KMS-11 (cell line): ENCODE data around the gene NMUR1.

ENCODE experiments used
- H2AFZ ChIP-seq: fragments of 200-600 bp; sonication (generic); 2 replicates; pipeline ENCODE4 v1.6.1; 2016; ENCODE audit warnings: antibody characterized with exemption, mixed run types, low read depth
- H3K27ac ChIP-seq: fragments of 200-600 bp; sonication (generic); 2 replicates; pipeline ENCODE4 v1.6.1; 2016; ENCODE audit warnings: mild to moderate bottlenecking, mixed run types
- H3K27me3 ChIP-seq: fragments of 200-600 bp; sonication (generic); 2 replicates; pipeline ENCODE4 v1.6.1; 2017; ENCODE audit warnings: mild to moderate bottlenecking, low read depth, mixed run types, moderate library complexity; ENCODE audit not compliant: insufficient read depth
- H3K36me3 ChIP-seq: fragments of 200-600 bp; sonication (generic); 2 replicates; pipeline ENCODE4 v1.6.1; 2017; ENCODE audit warnings: mild to moderate bottlenecking, mixed run types; ENCODE audit not compliant: insufficient read depth
- H3K4me1 ChIP-seq: fragments of 200-600 bp; sonication (generic); 2 replicates; pipeline ENCODE4 v1.6.1; 2016; ENCODE audit warnings: mild to moderate bottlenecking, low read depth, mixed run types; ENCODE audit not compliant: poor library complexity, severe bottlenecking
- H3K4me2 ChIP-seq: fragments of 200-600 bp; sonication (generic); 2 replicates; pipeline ENCODE4 v1.7.0; 2016; ENCODE audit warnings: mild to moderate bottlenecking, mixed run types
- H3K4me3 ChIP-seq: fragments of 200-600 bp; sonication (generic); IDR thresholded peaks from 2 replicates; pipeline ENCODE4 v1.6.1; 2017; ENCODE audit warnings: low read depth, low read length, mixed read lengths; ENCODE audit not compliant: insufficient read depth
- H3K79me2 ChIP-seq: fragments of 200-600 bp; sonication (generic); 2 replicates; pipeline ENCODE4 v1.6.1; 2016; ENCODE audit warnings: low read depth, mixed run types; ENCODE audit not compliant: insufficient read depth
- H3K9ac ChIP-seq: fragments of 200-600 bp; sonication (generic); 2 replicates; pipeline ENCODE4 v1.6.1; 2016; ENCODE audit warnings: mild to moderate bottlenecking, mixed run types
- H4K20me1 ChIP-seq: fragments of 200-600 bp; sonication (generic); 2 replicates; pipeline ENCODE4 v1.6.1; 2016; ENCODE audit warnings: mild to moderate bottlenecking, mixed run types; ENCODE audit not compliant: insufficient read depth
- TF ChIP-seq, protein P1 (sequence below): fragments of 200-600 bp; sonication (generic); conservative IDR thresholded peaks from 2 replicates; pipeline ENCODE4 v1.6.1; 2017; ENCODE audit warnings: low read depth, mild to moderate bottlenecking, antibody characterized with exemption, low read length, moderate library complexity, mixed read lengths

NMUR1 gene

DNA sequence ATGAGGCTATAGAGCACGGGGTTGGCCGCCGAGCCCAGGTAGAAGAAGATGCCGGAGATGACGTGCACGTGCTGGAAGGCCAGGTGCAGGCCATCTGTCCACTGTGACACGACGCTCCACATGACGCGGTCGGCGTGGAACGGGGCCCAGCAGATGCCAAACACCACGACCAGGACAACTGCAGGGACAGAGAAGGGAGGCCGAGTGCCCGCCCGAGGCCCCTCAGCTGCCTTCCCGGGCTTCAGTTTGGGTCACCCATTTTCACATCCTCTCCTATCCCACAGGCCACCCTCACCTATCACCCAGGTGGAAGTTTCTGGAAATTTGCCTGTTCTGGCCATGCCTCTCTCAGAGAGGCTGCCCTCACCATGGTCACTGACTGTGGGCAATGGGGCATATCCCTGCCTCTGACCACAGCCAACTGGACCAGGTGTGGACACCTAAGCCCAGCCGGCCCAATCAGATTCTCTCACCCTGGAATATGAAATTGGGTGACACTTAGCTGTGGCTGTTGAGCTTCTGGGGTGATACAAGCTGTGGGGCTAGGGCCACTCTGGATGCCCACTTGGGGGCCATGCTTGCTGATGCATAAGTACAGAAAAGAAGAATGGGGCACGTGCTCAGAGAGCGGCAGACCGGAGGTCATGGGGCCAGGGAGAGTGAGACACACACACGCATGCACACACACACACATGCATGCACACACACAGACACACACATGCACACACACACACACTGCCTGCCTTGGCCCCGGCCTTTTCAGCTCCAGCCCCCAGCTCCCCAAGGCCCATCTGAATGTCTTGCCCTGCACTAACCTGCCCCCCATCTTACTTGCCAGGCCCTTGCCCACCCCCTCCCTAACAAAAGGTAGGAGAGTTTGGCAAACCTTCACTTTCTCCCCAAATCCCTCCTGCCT is 4.7 kb downstream of the NMUR1 start:
- Histone ChIP-seq H3K27me3 (peaks cover 14% of the 10 kb centered on the region; the same call in 1 of the 2 replicates), H3K9ac (no peak overlapping the region), H3K4me2 (no peak overlapping the region), H3K27ac (no peak overlapping the region), H3K36me3 (no peaks in the 10 kb centered on the region), H3K4me1 (no peaks in the 10 kb centered on the region), H3K4me3 (no peak overlapping the region), H4K20me1 (no peaks in the 10 kb centered on the region), H2AFZ (no peak overlapping the region), H3K79me2 (no peaks in the 10 kb centered on the region)
- TF ChIP-seq, protein P1, sequence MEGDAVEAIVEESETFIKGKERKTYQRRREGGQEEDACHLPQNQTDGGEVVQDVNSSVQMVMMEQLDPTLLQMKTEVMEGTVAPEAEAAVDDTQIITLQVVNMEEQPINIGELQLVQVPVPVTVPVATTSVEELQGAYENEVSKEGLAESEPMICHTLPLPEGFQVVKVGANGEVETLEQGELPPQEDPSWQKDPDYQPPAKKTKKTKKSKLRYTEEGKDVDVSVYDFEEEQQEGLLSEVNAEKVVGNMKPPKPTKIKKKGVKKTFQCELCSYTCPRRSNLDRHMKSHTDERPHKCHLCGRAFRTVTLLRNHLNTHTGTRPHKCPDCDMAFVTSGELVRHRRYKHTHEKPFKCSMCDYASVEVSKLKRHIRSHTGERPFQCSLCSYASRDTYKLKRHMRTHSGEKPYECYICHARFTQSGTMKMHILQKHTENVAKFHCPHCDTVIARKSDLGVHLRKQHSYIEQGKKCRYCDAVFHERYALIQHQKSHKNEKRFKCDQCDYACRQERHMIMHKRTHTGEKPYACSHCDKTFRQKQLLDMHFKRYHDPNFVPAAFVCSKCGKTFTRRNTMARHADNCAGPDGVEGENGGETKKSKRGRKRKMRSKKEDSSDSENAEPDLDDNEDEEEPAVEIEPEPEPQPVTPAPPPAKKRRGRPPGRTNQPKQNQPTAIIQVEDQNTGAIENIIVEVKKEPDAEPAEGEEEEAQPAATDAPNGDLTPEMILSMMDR, result no peak

DNA sequence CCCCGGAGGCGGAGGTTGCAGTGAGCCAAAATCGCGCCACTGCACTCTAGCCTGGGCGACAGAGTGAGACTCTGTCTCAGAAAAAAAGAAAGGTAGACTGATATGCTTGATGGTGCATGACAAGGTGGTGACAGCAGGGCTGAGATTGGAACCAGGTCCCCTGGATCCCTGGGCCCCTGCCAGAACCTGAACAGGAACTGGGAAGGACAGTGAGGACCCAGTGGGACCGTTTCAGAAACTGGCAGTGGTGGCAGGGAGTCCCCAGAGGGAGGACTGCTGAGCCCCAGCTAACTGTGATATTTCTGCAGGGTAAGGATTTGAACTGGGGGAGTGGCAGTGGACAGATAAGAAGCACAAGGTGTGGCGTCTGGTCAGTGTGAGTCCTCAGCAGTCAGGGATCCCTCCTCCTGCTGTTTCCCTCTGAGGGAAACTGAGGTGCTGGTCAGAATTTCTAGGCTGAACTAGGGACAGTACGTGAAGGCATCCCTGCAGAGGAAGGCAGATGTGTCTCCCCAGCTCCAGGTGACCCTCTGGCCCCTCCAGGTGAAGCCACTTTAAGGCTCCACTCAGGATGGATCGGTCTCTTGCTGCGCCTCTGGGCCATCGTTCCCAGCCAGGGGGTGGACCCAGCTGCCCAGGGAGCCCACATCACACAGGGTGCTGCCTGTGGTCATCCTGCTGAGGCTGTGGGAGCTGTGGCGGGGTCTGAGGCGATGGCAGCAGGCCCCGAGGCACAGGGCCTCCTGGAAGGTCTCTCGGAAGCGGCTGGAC is 5.6 kb downstream of the NMUR1 start:
- no peak overlapping the region for H2AFZ ChIP-seq
- no peaks in the 10 kb centered on the region for H3K36me3 ChIP-seq
- no peak overlapping the region for H3K4me3 ChIP-seq
- H4K20me1 ChIP-seq, result no peaks in the 10 kb centered on the region
- TF ChIP-seq, protein P1, result no peak
- H3K79me2 ChIP-seq, result no peaks in the 10 kb centered on the region
- H3K4me2 ChIP-seq, result no peak overlapping the region
- no peak overlapping the region for H3K27ac ChIP-seq
- no peak overlapping the region for H3K9ac ChIP-seq
- no peaks in the 10 kb centered on the region for H3K4me1 ChIP-seq
- H3K27me3 ChIP-seq, result peaks cover 10% of the 10 kb centered on the region; the same call in 1 of the 2 replicates

DNA sequence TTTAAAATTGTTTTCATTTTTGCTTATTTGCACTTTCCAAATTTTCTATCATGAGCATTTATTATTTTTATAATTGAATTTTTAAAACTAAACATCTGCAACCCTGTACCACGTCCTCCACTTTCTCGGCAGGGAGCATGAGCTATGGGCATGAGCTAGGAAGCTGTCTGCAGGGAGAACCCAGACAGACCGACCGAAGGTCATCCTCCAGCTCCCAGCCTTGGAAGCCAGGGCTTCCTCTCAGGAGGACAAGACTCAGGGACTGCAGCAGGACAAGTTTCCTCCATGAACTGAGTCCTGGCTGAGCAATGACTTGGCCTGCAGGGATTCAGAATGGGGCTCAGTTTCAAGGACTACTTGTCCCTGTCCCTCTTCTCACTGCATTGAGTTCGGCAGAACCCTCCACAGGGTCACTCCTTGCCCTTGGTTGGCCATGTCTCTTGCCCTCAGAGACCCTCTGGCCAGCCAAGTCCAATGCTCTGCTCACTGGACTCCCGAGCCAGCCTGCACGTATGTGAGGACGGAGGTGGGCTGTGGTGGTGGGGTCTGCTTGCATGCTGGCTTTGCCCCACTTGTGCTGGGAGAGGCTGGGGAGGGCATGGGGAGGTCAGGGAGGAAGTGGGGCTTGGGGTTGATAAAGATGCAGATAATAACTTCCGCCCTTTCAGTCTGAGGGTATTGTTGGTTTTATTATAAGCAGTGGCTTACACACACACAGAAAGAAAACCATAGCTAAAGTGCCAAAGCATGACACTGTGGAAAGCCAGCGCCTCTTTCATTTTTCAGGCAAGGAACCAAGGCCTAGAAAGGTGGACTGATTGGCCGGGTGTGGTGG is 6.6 kb downstream of the NMUR1 start:
- H3K27ac ChIP-seq, result no peak overlapping the region
- no peak overlapping the region for H3K4me2 ChIP-seq
- peaks cover 1% of the 10 kb centered on the region; the same call in 1 of the 2 replicates for H3K27me3 ChIP-seq
- TF ChIP-seq, protein P1, result no peak
- no peak overlapping the region for H3K9ac ChIP-seq
- H3K36me3 ChIP-seq, result no peaks in the 10 kb centered on the region
- no peaks in the 10 kb centered on the region for H3K4me1 ChIP-seq
- no peak overlapping the region for H2AFZ ChIP-seq
- H3K79me2 ChIP-seq, result no peaks in the 10 kb centered on the region
- H4K20me1 ChIP-seq, result no peaks in the 10 kb centered on the region
- no peak overlapping the region for H3K4me3 ChIP-seq

DNA sequence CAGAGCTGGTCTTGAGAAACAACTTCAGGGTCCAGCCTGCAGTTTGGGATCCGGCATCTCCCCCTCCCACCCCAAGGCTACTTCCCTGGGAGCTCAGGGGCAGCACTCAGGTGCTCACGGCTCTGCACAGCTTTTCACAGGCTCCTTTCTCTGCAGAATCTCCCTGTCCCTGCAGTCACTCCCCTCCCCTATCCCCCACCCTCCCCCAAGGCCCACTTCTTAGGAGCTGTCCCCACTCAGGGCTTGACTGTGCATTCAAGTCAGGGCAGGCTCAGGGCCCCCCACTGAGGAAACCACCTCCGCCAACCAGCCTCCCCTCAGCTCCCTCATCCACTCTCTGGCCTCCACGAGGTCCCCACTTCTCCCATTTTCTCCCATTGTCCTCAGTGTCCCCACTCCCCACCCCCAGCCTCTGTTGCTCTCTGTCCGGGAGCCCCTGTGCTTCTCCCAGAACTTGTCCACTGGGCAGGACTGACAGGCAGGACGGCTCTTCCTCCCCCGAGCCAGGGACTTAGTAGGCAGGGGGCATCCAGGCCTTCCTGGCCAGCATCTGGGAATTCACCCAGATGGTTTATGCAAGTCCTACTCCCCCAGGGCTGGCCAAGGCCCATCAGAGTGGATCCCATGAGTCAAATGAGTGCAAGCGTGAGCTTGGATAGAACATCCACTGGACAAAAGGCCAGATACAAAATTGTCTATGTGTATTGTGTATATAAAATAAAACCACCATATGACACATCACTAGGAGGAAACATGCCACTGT is 7.6 kb downstream of the NMUR1 start:
- Histone ChIP-seq H2AFZ (no peak overlapping the region), H3K4me2 (no peak overlapping the region), H3K9ac (no peak overlapping the region), H3K27ac (no peak overlapping the region), H4K20me1 (no peaks in the 10 kb centered on the region), H3K4me1 (no peaks in the 10 kb centered on the region), H3K79me2 (no peaks in the 10 kb centered on the region), H3K27me3 (no peaks in the 10 kb centered on the region), H3K4me3 (no peak overlapping the region), H3K36me3 (no peaks in the 10 kb centered on the region)
- TF ChIP-seq, protein P1, result no peak
